Measurements from ENCODE around the gene DOCK3. TPM values are rescaled to one million over a fixed set of nuclear protein-coding genes. Genes with fewer than 3 reads are reported as not detected.

The DOCK3 gene
- total RNA-seq, 1 experiment from 2014 or later = 0.14 TPM

DNA sequence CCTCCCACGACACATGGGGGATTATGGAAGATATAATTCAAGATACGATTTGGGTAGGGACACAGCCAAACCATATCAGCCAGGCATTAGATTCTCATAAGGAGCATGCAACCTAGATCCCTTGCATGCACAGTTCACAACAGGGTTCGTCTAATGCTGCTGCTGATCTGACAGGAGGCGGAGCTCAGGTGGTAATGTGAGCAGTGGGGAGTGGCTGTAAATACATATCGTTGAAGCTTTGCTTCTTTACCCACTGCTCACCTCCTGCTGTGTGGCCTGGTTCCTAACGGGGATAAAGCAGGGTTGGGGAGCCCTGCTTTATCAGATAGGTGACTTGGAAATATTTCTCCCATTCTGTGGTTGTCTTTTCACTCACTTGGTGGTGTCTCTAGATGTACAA is 14.8 kb downstream of the DOCK3 start:
- CTCF ChIA-PET = interaction anchor here (1.5 kb wide), 1 partner anchor 14 kb away, joined by 5 read pairs; no protein-coding TSS in a partner anchor

GRCh38 chr3:50695031-50695430 is 20.3 kb downstream of the DOCK3 start:
- H3K36me3 Mint-ChIP-seq (ENCODE audit: insufficient read depth, unreplicated experiment) = no peaks in the 10 kb centered on the region
- H3K4me3 Mint-ChIP-seq (ENCODE audit: unreplicated experiment) = no peak overlapping the region
- intact Hi-C loops (cut with micrococcal nuclease) = no loop called here
- no peak for DNase-seq (ENCODE audit: unreplicated experiment)
- ChIA-PET POLR2A (no interaction called here), CTCF (interaction anchor here (0.9 kb wide), 1 partner anchor 19 kb away, joined by 3 read pairs; no protein-coding TSS in a partner anchor)
- H3K4me1 Mint-ChIP-seq (ENCODE audit: insufficient read depth, unreplicated experiment) = no peaks in the 10 kb centered on the region
- TF ChIP-seq, protein P1, sequence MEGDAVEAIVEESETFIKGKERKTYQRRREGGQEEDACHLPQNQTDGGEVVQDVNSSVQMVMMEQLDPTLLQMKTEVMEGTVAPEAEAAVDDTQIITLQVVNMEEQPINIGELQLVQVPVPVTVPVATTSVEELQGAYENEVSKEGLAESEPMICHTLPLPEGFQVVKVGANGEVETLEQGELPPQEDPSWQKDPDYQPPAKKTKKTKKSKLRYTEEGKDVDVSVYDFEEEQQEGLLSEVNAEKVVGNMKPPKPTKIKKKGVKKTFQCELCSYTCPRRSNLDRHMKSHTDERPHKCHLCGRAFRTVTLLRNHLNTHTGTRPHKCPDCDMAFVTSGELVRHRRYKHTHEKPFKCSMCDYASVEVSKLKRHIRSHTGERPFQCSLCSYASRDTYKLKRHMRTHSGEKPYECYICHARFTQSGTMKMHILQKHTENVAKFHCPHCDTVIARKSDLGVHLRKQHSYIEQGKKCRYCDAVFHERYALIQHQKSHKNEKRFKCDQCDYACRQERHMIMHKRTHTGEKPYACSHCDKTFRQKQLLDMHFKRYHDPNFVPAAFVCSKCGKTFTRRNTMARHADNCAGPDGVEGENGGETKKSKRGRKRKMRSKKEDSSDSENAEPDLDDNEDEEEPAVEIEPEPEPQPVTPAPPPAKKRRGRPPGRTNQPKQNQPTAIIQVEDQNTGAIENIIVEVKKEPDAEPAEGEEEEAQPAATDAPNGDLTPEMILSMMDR (IDR thresholded peaks at IDR 0.05; ENCODE audit: unreplicated experiment) = no peak
- no TSS peak for BruUV-seq (replicated peaks)
- no peak overlapping the region for H3K27ac Mint-ChIP-seq (ENCODE audit: low read depth, unreplicated experiment)
- H3K27me3 Mint-ChIP-seq (ENCODE audit: insufficient read depth, unreplicated experiment) = peaks cover 2% of the 10 kb centered on the region
- H3K9me3 Mint-ChIP-seq (ENCODE audit: unreplicated experiment) = peaks cover 10% of the 10 kb centered on the region

More for the DNA sequence above, 14.8 kb downstream of the DOCK3 start:
- H3K27me3 Mint-ChIP-seq (ENCODE audit: insufficient read depth, unreplicated experiment) = peaks cover 18% of the 10 kb centered on the region
- H3K4me1 Mint-ChIP-seq (ENCODE audit: insufficient read depth, unreplicated experiment) = no peaks in the 10 kb centered on the region
- intact Hi-C loops (cut with micrococcal nuclease) = no loop called here
- H3K27ac Mint-ChIP-seq (ENCODE audit: low read depth, unreplicated experiment) = no peak overlapping the region
- no peak for DNase-seq (ENCODE audit: unreplicated experiment)
- no peaks in the 10 kb centered on the region for H3K36me3 Mint-ChIP-seq (ENCODE audit: insufficient read depth, unreplicated experiment)
- no peak overlapping the region for H3K4me3 Mint-ChIP-seq (ENCODE audit: unreplicated experiment)
- BruUV-seq (replicated peaks) = no TSS peak
- TF ChIP-seq, protein P1 (IDR thresholded peaks at IDR 0.05; ENCODE audit: unreplicated experiment) = no peak
- no peaks in the 10 kb centered on the region for H3K9me3 Mint-ChIP-seq (ENCODE audit: unreplicated experiment)
- POLR2A ChIA-PET = no interaction called here

- Mint-ChIP-seq H3K4me3 (ENCODE audit: unreplicated experiment) (no peak overlapping the region), H3K27me3 (ENCODE audit: insufficient read depth, unreplicated experiment) (peaks cover 15% of the 10 kb centered on the region), H3K9me3 (ENCODE audit: unreplicated experiment) (peaks cover 10% of the 10 kb centered on the region), H3K36me3 (ENCODE audit: insufficient read depth, unreplicated experiment) (no peaks in the 10 kb centered on the region), H3K27ac (ENCODE audit: low read depth, unreplicated experiment) (no peak overlapping the region), H3K4me1 (ENCODE audit: insufficient read depth, unreplicated experiment) (no peaks in the 10 kb centered on the region)
- no peak for DNase-seq (ENCODE audit: unreplicated experiment)
- CTCF ChIA-PET = no interaction called here
- intact Hi-C loops (cut with micrococcal nuclease) = no loop called here
- POLR2A ChIA-PET = no interaction called here
- TF ChIP-seq, protein P1 (IDR thresholded peaks at IDR 0.05; ENCODE audit: unreplicated experiment) = no peak
- no TSS peak for BruUV-seq (replicated peaks)
Observed at GRCh38 chr3:50696276-50696675, 21.5 kb downstream of the DOCK3 start.

DNA sequence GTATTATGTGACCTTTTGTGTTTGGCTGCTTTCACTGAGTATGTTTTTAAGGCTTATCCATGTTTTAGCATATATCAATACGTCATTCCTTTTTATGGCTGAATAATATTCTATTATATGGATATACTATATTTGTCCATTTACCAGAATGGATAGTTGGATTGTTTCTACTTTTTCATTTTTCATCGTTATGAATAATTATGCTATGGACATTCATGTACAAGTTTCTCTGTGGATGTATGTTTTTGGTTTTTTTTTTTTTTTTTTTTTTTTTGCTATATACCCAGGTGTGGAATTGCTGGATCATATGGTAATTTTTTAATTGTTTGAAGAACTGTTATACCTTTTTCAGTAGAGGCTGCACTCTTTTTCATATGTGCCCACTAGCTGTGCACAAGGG is 23.5 kb downstream of the DOCK3 start:
- no peaks in the 10 kb centered on the region for H3K4me1 Mint-ChIP-seq (ENCODE audit: insufficient read depth, unreplicated experiment)
- H3K27ac Mint-ChIP-seq (ENCODE audit: low read depth, unreplicated experiment) = no peak overlapping the region
- H3K9me3 Mint-ChIP-seq (ENCODE audit: unreplicated experiment) = peaks cover 19% of the 10 kb centered on the region
- no peak overlapping the region for H3K4me3 Mint-ChIP-seq (ENCODE audit: unreplicated experiment)
- intact Hi-C loops (cut with micrococcal nuclease) = no loop called here
- DNase-seq (ENCODE audit: unreplicated experiment) = no peak
- peaks cover 30% of the 10 kb centered on the region for H3K27me3 Mint-ChIP-seq (ENCODE audit: insufficient read depth, unreplicated experiment)
- no peaks in the 10 kb centered on the region for H3K36me3 Mint-ChIP-seq (ENCODE audit: insufficient read depth, unreplicated experiment)
- TF ChIP-seq, protein P1 (IDR thresholded peaks at IDR 0.05; ENCODE audit: unreplicated experiment) = no peak
- POLR2A ChIA-PET = no interaction called here
- CTCF ChIA-PET = no interaction called here
- BruUV-seq (replicated peaks) = no TSS peak
